Measurements from ENCODE around the gene DCTD. TPM values are rescaled to one million over a fixed set of nuclear protein-coding genes. Genes with fewer than 3 reads are reported as not detected.

DCTD gene
- total and polyA plus RNA-seq, 4 donors = 36.9 to 52.9 (median 44.7) TPM

- no peaks in the 10 kb centered on the region for H3K4me1 ChIP-seq (ENCODE audit: control insufficient read depth in 4 of 4, insufficient read depth in 4 of 4, low read length in 3 of 4)
- 86% methylated on average over 6 of the region's 6 CpGs for WGBS
- H3K27ac ChIP-seq (ENCODE audit: low read depth in 1 of 2, low read length in 2 of 2) = no peak overlapping the region
- H3K4me3 ChIP-seq (ENCODE audit: low read depth in 1 of 3, low read length in 3 of 3) = no peak overlapping the region
- H3K27me3 ChIP-seq (ENCODE audit: control insufficient read depth in 4 of 4, insufficient read depth in 4 of 4, low read length in 3 of 4) = no peaks in the 10 kb centered on the region
- DNase-seq (ENCODE audit: low spot score) = no peak
- no peaks in the 10 kb centered on the region for H3K36me3 ChIP-seq (ENCODE audit: control insufficient read depth in 4 of 4, insufficient read depth in 3 of 4, low read depth in 1 of 4, low read length in 3 of 4)
- H3K9me3 ChIP-seq (ENCODE audit: control insufficient read depth in 4 of 4, low read length in 3 of 4) = no peaks in the 10 kb centered on the region
- H3K9ac ChIP-seq (ENCODE audit: low read depth in 1 of 2, low read length in 2 of 2) = no peak overlapping the region
- no peak for TF ChIP-seq REST (IDR thresholded peaks at IDR 0.05)
- no peak for TF ChIP-seq YY1 (IDR thresholded peaks at IDR 0.05)
- no peak for TF ChIP-seq TAF1 (conservative IDR thresholded peaks at IDR 0.05)
- TF ChIP-seq EGR1 (IDR thresholded peaks at IDR 0.05; ENCODE audit: low read depth in 2 of 2) = no peak
- TF ChIP-seq FOXA1 (IDR thresholded peaks at IDR 0.05) = no peak
- no peak for TF ChIP-seq ZBTB33 (IDR thresholded peaks at IDR 0.05)
- no peak for TF ChIP-seq CTCF (IDR thresholded peaks at IDR 0.05; ENCODE audit: low read depth, low read length, missing input control)
- TF ChIP-seq SP1 (IDR thresholded peaks at IDR 0.05) = no peak
- no peak for TF ChIP-seq FOXA2 (IDR thresholded peaks at IDR 0.05)
- no peak for TF ChIP-seq RAD21 (IDR thresholded peaks at IDR 0.05)
- no peak for TF ChIP-seq ATF3 (IDR thresholded peaks at IDR 0.05)
- no peak for TF ChIP-seq HNF4A (conservative IDR thresholded peaks at IDR 0.05)
These were observed 13.7 kb upstream of the DCTD start for GRCh38 chr4:182930889-182931288.

- Histone ChIP-seq H3K27me3 (ENCODE audit: control insufficient read depth in 4 of 4, insufficient read depth in 4 of 4, low read length in 3 of 4) (no peaks in the 10 kb centered on the region), H3K9me3 (ENCODE audit: control insufficient read depth in 4 of 4, low read length in 3 of 4) (no peaks in the 10 kb centered on the region), H3K36me3 (ENCODE audit: control insufficient read depth in 4 of 4, insufficient read depth in 3 of 4, low read depth in 1 of 4, low read length in 3 of 4) (no peaks in the 10 kb centered on the region), H3K4me1 (ENCODE audit: control insufficient read depth in 4 of 4, insufficient read depth in 4 of 4, low read length in 3 of 4) (no peaks in the 10 kb centered on the region), H3K4me3 (ENCODE audit: low read depth in 1 of 3, low read length in 3 of 3) (no peak overlapping the region), H3K9ac (ENCODE audit: low read depth in 1 of 2, low read length in 2 of 2) (no peak overlapping the region), H3K27ac (ENCODE audit: low read depth in 1 of 2, low read length in 2 of 2) (no peak overlapping the region)
- 88% methylated on average over 3 of the region's 3 CpGs for WGBS
- DNase-seq (ENCODE audit: low spot score) = no peak
- TF ChIP-seq RAD21 (IDR thresholded peaks at IDR 0.05) (no peak), JUND (IDR thresholded peaks at IDR 0.05) (no peak), GABPA (IDR thresholded peaks at IDR 0.05 in 1 of 2, conservative IDR thresholded peaks at IDR 0.05 in 1 of 2) (no peak), FOXA1 (IDR thresholded peaks at IDR 0.05) (no peak), NR2F2 (IDR thresholded peaks at IDR 0.05) (no peak), YY1 (IDR thresholded peaks at IDR 0.05) (no peak), EGR1 (IDR thresholded peaks at IDR 0.05; ENCODE audit: low read depth in 2 of 2) (no peak), TAF1 (conservative IDR thresholded peaks at IDR 0.05) (no peak), ZBTB33 (IDR thresholded peaks at IDR 0.05) (no peak), ATF3 (IDR thresholded peaks at IDR 0.05) (no peak), CTCF (IDR thresholded peaks at IDR 0.05; ENCODE audit: low read depth, low read length, missing input control) (no peak), MAX (IDR thresholded peaks at IDR 0.05) (no peak)
These were observed 12.1 kb upstream of the DCTD start for GRCh38 chr4:182929296-182929695.

Data from liver (tissue), 9 donors.